ENCODE data around the gene OR2T27.

OR2T27 gene

DNA sequence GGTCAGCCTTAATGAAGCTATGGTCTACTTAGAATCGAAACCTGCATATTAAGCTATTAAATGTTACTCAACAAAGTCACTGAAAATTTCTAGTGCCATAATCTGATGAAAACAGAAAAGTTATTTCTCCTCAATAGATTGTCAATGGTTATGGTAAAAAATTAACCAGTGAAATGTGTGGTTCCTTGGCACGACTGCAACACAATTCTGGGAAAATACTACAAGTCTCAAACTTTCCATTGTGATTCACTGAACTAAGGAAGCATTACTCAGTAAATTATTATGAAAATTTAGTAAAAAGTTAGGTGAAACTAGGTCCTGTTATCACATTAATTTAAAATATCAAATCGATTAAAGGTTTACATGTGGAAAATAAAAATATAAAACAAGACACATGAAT lies 45.0 kb downstream of the OR2T27 start:
- TF ChIP-seq, protein P1, sequence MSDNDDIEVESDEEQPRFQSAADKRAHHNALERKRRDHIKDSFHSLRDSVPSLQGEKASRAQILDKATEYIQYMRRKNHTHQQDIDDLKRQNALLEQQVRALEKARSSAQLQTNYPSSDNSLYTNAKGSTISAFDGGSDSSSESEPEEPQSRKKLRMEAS (IDR thresholded peaks at IDR 0.05): no peak
- TF ChIP-seq YY1 (IDR thresholded peaks at IDR 0.05; ENCODE audit: low read depth): no peak
- no peak for TF ChIP-seq RAD21 (IDR thresholded peaks at IDR 0.05; ENCODE audit: low read depth)
